Muscle of back (tissue), 13 donors: ENCODE data around the gene POLR2M. TPM values are rescaled to one million over a fixed set of nuclear protein-coding genes. Genes with fewer than 3 reads are reported as not detected.

Experiments used
- DNase-seq, 3 donors: peaks; one replicate each; pipeline versions ENCODE4 v3.0.0 to v3.0.0-alpha.2; 2013
- long read RNA-seq, 9 donors: transcript quantifications; one replicate each; lab custom pipeline, GENCODE V29; 2026
- polyA plus RNA-seq, 10 donors: library from polyadenylated mRNA; unstranded; fragments of 120-200 nt; gene quantifications; one replicate each; pipeline ENCODE4 v1.2.1, GENCODE V29; 2013; ENCODE audit not compliant: insufficient read length in 10 of 10

The POLR2M gene
- 10 to 100 TPM; 36.2 to 52.9 (median 42.6) TPM for polyA plus RNA-seq
- long read RNA-seq, donor 1, full-length matches to known transcripts: 20 of 20 reads
- long read RNA-seq, donor 1, partial matches to known transcripts: 0 of 20 reads
- long read RNA-seq, donor 1, other reads (novel, unspliced or antisense): 0 of 20 reads
- long read RNA-seq, donor 2, full-length matches to known transcripts: 16 of 16 reads
- long read RNA-seq, donor 2, partial matches to known transcripts: 0 of 16 reads
- long read RNA-seq, donor 2, other reads (novel, unspliced or antisense): 0 of 16 reads
- long read RNA-seq, donor 3: 0 reads
- long read RNA-seq, donor 4, full-length matches to known transcripts: 19 of 50 reads
- long read RNA-seq, donor 4, partial matches to known transcripts: 31 of 50 reads
- long read RNA-seq, donor 4, other reads (novel, unspliced or antisense): 0 of 50 reads
- long read RNA-seq, donor 5, full-length matches to known transcripts: 22 of 29 reads
- long read RNA-seq, donor 5, partial matches to known transcripts: 7 of 29 reads
- long read RNA-seq, donor 5, other reads (novel, unspliced or antisense): 0 of 29 reads
- long read RNA-seq, donor 6, full-length matches to known transcripts: 21 of 72 reads
- long read RNA-seq, donor 6, partial matches to known transcripts: 51 of 72 reads
- long read RNA-seq, donor 6, other reads (novel, unspliced or antisense): 0 of 72 reads
- long read RNA-seq, donor 7, full-length matches to known transcripts: 20 of 20 reads
- long read RNA-seq, donor 7, partial matches to known transcripts: 0 of 20 reads
- long read RNA-seq, donor 7, other reads (novel, unspliced or antisense): 0 of 20 reads
- long read RNA-seq, donor 8, full-length matches to known transcripts: 12 of 17 reads
- long read RNA-seq, donor 8, partial matches to known transcripts: 5 of 17 reads
- long read RNA-seq, donor 8, other reads (novel, unspliced or antisense): 0 of 17 reads
- long read RNA-seq, donor 9, full-length matches to known transcripts: 5 of 5 reads
- long read RNA-seq, donor 9, partial matches to known transcripts: 0 of 5 reads
- long read RNA-seq, donor 9, other reads (novel, unspliced or antisense): 0 of 5 reads

DNA sequence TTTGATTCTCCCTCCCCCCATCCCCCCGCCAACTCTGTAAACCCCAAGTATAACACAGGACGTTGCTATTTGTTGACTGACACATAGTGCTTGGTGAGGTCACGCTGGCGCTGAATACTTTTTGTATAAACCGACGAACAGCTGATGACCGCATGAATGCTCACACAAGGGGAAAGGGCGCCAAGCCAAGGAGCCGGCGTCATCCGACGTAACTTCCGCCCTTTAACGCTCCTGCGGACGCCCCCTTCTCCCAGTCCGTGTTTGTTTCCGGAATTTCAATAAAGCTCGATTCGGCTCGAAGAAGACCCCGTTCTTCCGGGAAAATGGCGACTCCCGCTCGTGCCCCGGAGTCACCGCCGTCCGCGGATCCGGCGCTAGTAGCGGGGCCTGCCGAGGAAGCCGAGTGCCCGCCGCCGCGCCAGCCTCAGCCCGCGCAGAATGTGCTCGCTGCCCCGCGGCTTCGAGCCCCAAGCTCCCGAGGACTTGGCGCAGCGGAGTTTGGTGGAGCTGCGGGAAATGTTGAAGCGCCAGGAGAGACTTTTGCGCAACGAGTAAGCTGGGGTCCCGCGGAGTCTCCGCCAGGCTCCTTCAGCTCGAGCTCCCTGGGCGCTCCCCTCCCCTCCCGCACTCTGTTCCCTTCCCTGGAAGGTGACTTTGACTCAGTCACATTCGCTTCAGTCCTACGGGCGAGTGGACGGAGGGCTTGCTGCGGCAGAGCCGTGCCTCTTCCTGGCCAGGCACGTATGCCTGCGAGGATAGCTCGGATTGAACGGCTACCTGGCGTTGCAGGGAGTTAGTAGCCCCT, at the start of gene POLR2M:
TSS of gene POLR2M (plus strand) at position 310 of the 805 bp plus-strand sequence. CDS start at position 439, 129 bp downstream.
- DNase-seq: peak; percentile 99

DNA sequence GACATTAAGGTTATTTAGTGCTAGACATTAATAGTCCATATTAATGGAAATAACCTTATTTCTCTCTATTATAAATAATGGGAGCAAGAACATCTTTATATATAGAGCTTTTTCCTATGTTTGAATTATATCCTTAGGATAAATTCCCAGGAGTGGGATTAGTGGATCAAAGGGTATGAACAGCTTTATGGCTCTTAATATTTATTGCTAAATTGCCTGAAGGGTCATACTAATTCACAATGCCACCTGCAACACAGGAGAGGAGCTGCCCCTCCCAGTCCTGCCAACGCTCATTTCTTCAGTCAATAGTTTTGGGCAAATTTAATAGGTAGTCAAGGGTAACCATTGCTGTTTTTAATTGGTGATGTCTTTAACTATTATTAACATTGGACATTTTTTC, 48.9 kb upstream of the POLR2M start:
- no peak for DNase-seq

DNA sequence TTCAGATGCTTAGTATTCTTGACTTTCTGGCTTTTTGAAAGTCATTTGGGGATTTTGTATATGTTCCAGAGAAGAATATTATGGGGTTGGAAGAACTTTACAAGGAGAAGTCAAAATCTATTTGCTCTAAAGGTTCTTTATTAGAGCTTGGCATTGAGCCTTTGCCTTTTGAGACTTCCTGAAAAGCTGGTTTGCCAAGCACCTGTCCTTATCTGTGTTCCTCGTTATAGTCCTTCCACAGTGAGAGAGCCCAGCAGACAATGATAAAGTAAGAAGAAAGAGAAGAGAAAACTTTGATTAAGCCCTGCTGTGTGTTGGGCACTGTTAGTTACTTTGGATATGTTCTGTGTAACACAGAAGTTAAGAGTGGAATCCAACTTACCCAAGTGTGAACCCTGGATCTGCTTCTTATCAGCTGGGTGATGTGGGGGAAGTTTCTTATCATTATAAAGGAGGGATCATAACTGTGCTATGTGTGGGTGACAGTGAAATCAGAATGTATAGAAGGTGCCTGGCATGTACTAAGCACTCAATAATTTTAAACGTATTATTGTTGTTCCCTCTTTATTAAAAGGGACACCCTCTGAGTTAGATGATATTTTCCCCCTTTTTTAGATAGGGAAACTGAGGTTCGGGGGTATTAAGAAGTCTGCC, 44.3 kb upstream of the POLR2M start:
- DNase-seq: no peak

DNA sequence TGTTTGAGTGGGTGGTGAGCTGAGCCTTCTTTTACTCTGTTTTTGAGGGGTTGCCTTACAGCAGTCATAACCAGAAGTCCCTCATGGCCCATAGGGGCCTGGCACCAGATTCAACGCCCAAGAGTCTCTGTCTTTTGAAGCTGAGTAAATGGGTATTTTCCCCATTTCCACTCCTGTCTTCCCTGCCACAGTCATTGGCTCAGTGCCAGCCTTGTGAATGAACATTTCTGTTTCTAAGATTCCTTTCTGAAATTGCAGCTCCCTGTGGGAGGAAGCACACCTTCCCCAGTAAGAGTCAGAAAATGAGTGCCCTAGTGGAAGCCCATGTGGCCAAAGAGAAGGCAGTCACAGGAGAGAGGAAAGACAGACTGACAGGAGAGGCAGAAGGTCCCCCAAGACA, 43.7 kb upstream of the POLR2M start:
- no peak for DNase-seq

DNA sequence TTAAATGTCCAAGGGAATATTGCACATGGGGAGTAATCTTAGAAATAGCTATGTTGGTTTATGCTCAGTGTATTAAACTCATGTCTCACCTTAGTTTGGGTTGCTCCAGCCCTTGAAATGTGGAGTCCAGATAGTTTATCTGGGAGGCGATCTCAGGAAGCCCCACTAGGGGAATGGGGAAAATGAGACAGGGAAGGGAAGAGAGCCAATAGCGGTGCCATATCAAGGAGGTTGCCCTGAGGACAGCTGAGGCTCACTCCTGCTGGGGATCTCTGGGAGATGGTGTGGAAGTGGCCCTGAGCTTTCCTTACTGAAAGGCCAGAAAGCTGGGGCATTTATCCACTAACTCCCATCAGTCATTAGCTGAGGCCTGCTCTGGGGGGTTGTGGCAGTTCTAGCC, 43.3 kb upstream of the POLR2M start:
- DNase-seq: no peak

DNA sequence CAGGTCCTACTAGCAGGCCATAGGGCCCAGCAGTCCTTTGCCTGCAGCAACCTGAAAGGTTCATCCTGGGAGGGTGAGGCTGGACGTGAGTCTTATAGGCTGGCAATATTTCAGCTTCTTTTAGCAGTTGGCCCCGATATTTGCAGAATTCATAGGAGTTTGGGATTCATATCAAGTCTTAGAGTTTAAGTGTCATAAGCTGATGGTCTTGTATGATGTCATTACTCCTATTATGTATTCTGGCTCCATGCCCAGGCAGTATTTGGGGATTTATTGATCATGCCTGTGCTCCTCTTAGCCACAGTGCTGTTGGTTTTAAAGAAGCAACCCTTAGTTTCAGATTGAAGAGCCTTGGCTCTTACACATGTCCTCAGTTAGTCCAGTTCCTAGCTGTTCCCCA, 41.3 kb upstream of the POLR2M start:
- no peak for DNase-seq

DNA sequence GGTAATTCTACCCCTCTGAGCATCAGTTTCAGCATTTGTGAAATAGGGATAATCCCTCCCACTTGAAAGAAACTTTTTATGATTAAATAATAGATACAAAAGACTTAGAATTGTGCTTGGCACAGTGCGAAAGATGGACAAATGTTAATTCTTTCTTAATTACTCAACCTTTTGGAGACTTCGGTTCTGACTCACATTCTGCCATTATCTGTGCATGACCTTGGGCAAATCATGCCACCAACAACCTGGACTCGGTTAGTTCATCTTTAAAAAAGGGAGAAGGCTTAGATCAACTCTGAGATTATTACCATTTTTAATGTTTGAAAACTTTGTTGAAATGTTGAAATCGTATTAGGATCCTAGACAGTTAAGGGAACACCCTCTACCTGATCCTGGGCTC, 40.6 kb upstream of the POLR2M start:
- DNase-seq: no peak

DNA sequence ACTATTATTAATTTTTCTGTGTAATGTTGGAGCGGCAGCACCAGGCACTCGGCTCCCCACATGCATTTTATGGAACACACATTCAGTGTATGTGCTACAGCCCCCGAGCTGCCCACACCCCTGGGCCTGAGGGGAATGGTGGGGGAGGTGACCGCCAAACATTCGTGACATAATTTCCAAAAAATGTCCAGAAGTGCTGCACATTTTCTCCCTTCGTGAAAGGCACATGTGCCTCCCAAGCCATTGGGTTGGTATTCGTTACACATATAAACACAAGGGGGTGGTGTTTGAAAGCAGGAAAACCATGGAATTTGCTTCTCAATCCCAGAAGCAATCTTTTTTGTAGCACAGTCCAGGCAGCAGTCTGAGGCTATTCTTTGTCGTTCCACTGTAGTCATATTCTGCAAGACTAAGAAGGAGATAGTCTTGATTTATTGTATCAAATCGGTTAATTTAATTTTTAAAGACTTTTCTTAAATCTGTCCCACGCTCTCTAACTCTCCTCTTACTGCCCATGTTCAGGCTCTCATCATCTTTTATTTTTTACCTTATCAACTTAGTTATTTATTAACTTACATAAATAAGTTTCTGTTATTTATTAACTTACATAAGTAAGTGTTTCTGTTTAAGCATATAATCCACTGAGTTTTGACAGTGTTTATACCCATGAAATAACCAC, 39.2 kb upstream of the POLR2M start:
- DNase-seq: peak; percentile 51 to 75 (median 59)

DNA sequence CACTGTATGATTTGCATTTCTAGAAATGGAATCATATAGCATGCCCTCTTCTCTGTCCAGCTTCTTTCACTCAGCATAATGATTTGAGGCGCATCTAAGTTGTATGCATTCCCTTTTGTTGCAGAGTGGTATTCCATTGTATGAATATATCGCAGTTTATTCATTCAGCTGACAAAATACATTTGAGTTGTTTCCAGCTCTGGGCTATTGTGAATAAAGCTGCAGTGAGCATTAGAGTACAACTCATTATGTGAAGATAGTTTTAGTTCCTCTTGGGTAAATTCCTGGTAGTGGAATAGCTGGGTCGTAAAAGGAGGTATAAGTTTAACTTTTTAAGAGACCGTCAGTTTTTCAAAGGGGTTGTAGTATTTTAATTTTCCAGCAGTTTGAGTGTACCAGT, 38.5 kb upstream of the POLR2M start:
- DNase-seq: no peak

DNA sequence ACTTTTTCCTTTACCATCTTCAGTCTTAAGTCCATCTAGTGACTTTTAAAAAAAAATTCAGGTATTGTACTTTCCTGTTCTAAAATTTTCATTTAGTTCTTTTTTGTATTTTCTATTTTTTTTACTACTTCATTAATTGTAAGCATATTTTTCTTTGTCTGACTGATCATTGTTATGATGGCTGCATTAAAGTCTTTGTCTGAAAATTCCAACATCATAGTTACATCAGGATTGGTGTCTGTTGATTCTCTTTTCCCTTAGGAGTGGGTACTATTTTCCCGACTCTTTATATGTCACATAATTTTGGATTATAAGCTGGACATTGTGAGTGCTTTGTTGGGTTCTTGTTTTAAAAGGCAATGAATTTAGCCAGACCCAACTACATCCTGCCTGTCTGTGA, 34.9 kb upstream of the POLR2M start:
- DNase-seq: no peak

DNA sequence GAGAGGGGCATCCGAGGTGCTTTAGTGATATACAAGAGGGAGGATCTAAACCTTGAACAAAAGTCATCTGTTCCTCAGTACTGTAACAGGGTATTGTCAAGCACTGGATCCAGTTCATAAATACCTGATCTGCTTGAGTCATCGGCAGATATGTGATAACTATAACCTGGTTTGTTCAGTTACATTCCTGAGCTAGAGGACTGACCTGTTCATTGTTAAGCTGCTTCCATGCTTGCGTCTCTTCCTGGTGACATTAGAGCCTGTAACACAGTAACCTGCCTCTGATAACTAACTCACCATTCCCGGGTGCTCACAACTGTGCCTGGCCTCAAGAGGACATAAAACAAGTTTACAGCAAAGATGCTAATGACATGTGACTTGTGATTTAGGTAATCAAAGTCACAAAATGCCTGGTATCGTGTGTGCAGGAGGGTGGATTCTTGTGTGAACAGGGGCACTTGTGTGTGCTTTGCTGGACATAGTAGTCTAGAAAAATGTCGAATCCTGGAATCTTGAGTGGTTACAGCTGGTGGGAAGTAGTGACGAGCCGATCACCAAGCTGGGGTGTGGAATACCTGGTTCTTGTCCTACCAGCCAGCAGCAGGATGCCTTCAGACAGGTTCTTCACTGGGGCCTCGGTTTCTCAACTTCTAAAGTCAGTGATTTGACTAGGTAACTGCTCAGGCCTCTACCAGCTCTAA, 30.9 kb upstream of the POLR2M start:
- no peak for DNase-seq

DNA sequence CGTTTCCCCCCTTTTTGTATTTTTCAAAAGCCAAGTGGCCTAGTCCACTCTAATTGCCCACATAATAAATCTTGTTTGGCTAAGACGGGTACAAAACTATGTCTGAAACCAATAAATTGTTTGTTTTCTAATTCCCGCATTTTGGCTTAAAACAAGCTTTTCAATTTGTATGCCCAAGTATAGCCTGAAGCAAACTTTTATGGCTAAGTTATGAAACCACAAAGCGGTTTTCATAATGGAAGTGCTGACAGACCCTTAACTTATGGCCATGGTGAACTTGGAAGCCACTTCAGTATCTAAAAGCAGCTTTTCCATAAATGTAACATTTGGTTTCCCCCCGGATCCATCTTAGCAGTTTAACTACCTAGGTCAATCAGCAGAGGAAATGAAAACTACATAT, 29.9 kb upstream of the POLR2M start:
- no peak for DNase-seq

DNA sequence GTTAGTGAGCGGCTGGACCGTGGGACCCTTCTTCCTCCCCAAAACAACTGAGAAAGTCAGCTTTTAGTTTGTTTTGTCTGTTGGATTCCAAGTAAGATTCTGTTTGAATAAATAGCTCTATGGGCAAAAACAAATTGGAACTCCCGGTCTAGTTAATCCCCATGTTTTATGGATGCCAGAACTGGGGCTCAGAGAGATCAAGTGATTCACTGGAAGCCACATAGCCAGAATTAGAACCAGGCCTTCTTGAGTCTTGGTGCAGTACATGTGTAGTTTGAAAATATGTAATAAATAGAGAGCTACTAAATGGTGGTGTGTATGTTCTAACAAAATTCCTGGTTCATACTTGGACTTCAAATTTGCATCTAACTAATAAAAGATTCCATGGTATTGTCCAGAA, 29.3 kb upstream of the POLR2M start:
- no peak for DNase-seq

DNA sequence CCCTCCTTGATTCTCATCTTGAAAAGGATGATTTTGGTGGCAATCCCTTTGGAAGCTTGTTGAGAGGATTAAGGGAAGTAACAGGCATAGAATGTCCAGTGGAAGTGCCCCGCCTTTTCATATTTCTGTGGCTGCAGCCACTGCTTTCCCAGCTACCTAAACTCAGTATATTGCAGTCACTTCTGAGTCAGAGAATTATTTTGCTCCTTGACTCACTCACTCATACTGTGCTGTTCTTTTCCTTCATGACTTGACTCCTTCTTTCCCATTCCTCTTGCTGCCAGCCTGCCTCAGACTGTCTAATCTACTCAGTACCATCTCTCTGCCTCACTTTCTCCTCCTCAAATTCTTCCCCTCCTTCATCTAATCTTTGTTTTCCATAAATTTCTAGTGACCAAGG, 26.5 kb upstream of the POLR2M start:
- peak in 1 of 3 donors; percentile 12 for DNase-seq

DNA sequence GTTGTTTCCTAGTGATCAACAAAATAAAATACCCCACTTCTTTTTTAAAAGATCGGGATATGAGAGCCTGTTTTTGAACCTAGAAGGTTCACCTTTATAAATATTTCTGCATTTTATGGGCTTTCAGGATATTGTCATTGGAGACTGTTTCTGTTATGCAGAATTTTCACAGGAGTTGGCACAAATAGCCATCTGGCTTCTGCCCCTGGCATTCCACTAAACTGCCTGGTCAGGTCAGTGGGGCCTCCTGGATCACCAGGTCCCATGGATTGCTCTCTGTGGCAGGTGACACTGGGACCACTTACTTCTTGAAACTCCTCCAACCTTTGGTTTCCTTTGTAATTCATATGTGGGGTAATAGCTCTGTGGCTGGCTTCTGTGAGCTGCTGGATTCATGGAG, 25.5 kb upstream of the POLR2M start:
- no peak for DNase-seq

DNA sequence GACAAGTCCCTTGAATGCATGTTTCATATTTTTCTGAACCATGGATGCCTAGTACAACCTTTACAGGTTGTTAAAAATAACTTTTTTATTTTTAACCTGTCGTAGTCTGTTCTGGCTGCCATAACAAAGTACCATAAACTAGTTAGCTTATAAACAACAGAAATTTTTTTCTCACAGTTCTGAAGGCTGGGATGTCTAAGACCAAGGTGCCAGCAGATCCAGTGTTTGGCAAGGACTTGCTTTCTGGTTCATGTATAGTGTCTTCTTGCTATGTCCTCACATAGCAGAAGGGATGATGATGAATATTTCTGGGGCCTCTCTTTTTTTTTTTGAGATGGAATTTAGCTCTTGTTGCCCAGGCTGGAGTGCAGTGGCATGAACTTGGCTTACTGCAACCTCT, 23.0 kb upstream of the POLR2M start:
- DNase-seq: no peak

DNA sequence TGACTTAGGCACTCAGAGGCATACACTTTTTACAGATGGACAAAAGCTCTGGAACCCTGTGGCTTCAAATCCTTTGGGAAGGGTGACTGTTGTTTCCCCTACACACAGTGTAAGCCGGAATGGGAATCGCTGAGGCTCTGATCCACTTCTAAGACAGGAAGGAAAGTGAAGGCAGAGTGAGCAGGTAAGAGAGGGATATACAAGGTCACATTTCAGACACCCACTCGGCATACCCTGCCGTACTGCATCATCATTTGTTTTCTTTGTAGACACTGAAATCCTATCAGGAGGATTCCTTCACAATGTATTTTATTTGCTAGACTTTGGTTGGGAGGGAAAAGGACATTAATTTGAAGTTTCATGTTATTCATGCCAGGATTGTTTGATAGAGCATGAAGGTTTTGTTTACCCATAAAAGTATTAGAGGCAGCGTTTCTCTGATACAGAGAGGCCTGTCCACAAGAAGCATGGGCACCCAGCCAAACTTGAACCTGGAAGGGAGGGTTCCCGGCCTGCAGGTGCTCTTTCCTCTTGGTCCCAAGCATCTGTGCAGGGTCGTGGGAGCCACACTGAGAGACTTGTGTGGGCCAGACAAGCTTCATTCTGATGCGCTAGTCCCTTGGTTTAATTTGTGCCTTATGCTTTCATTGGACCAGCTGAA, 21.9 kb upstream of the POLR2M start:
- no peak for DNase-seq

DNA sequence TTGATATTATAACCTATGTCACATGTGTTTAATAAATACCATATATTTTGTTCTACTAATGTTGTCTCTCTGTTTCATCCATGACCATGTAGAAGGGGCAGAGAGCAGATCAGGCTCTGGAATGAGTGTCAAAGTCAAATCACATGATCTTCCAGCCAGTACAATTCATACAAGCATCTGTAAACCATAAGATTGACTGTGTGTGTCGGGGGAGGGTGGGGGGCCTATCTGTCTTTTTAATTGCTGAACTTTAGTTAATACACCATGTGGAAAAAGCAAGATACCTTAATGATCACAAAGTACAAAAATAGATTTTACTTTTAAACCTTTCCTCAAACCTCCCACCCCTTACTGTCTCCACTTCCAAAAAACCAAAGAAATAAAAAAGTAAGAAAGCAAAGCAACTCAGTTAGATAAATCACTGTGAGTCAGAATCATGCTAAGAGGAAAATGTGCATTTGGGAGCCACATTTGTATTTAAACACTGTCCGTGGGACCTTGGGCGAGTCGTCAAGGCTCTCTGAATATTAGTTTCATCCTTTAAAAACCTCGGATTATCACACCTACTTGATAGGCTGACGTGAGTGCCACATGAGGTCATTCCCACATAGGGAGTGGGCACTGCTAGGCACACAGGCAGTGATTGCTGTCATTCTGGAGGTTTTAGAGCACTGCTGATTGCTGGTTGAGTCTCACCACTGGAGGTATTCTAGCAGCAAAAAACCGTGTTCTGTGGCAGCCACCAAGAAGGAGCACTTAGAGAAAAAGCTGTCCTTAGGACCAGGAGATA, 21.0 kb upstream of the POLR2M start:
- DNase-seq: no peak
